HCEC 1CT (cell line): Measurements from ENCODE around the gene ZCCHC14.
A peak's percentile ranks its signal among the peaks of the same experiment; 100 is the strongest.

Experiments
- DNase-seq: peaks from one replicate; pipeline ENCODE4 v3.0.0-alpha.2; 2017

The ZCCHC14 gene

GRCh38 chr16:87472935-87473334, 19.9 kb downstream of the ZCCHC14 start:
- no peak for DNase-seq

GRCh38 chr16:87472142-87472778, 20.6 kb downstream of the ZCCHC14 start:
- DNase-seq = no peak

GRCh38 chr16:87471278-87472141, 21.3 kb downstream of the ZCCHC14 start:
- no peak for DNase-seq

- peak; percentile 38 for DNase-seq
These were observed 22.5 kb downstream of the ZCCHC14 start for GRCh38 chr16:87470332-87470731.

- DNase-seq = no peak
These were observed 23.7 kb downstream of the ZCCHC14 start for GRCh38 chr16:87469169-87469568.

- no peak for DNase-seq
These were observed 24.3 kb downstream of the ZCCHC14 start for GRCh38 chr16:87468550-87468949.

- no peak for DNase-seq
These were observed 25.8 kb downstream of the ZCCHC14 start for GRCh38 chr16:87466975-87467501.

GRCh38 chr16:87465879-87466278, 26.9 kb downstream of the ZCCHC14 start:
- no peak for DNase-seq

- peak; percentile 82 for DNase-seq
These were observed 27.5 kb downstream of the ZCCHC14 start for GRCh38 chr16:87465306-87465705.

- DNase-seq = peak; percentile 93
These were observed 28.0 kb downstream of the ZCCHC14 start for GRCh38 chr16:87464691-87465300.

- peak; percentile 70 for DNase-seq
These were observed 28.8 kb downstream of the ZCCHC14 start for GRCh38 chr16:87463722-87464690.

- peak; percentile 32 for DNase-seq
These were observed 31.3 kb downstream of the ZCCHC14 start for GRCh38 chr16:87461466-87461991.

GRCh38 chr16:87460936-87461335, 31.9 kb downstream of the ZCCHC14 start:
- DNase-seq = no peak

- no peak for DNase-seq
These were observed 33.0 kb downstream of the ZCCHC14 start for GRCh38 chr16:87459833-87460232.

GRCh38 chr16:87459027-87459426, 33.8 kb downstream of the ZCCHC14 start:
- no peak for DNase-seq

- no peak for DNase-seq
These were observed 34.4 kb downstream of the ZCCHC14 start for GRCh38 chr16:87458424-87458915.

- DNase-seq = peak; percentile 94
These were observed 35.0 kb downstream of the ZCCHC14 start for GRCh38 chr16:87457709-87458423.

- DNase-seq = peak; percentile 67
These were observed 35.7 kb downstream of the ZCCHC14 start for GRCh38 chr16:87457061-87457611.

GRCh38 chr16:87454391-87454790, 38.4 kb downstream of the ZCCHC14 start:
- DNase-seq = no peak

- no peak for DNase-seq
These were observed 39.5 kb downstream of the ZCCHC14 start for GRCh38 chr16:87453326-87453725.
